D721Med (cell line): Measurements from ENCODE around the gene COQ3.

Source experiments
- DNase-seq: peaks from one replicate; pipeline ENCODE4 v3.0.0; 2011; ENCODE audit warnings: low spot score; ENCODE audit not compliant: insufficient read length
- FAIRE-seq: peaks from 2 replicates; lab custom pipeline; 2011; peaks lifted over from hg19 to GRCh38; lab: Jason Lieb, UNC
- TF ChIP-seq, protein P1 (sequence below): IDR thresholded peaks from 2 replicates; pipeline ENCODE4 v1.5.1; 2012; ENCODE audit warnings: mild to moderate bottlenecking, control low read depth; ENCODE audit not compliant: insufficient read depth; ENCODE audit errors: missing control alignments

COQ3 gene

DNA sequence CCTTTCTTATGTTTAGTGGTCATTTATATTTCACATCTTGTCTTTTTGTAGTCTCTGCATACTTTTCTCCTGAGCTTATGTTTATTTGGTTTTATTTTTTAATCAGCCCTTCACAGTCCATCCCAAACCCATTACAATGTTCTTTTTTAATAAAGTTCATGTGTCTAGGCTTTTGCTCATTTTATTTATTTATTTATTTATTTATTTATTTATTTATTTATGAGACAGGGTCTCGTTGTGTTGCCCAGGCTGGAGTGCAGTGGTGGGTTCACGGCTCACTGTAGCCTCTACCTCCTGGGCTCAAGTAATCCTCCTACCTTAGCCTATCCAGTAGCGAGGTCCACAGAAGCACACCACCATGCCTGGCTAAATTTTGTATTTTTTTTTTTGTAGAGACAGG is 3.1 kb downstream of the COQ3 start:
- FAIRE-seq, result no peak
- no peak for DNase-seq
- TF ChIP-seq, protein P1, sequence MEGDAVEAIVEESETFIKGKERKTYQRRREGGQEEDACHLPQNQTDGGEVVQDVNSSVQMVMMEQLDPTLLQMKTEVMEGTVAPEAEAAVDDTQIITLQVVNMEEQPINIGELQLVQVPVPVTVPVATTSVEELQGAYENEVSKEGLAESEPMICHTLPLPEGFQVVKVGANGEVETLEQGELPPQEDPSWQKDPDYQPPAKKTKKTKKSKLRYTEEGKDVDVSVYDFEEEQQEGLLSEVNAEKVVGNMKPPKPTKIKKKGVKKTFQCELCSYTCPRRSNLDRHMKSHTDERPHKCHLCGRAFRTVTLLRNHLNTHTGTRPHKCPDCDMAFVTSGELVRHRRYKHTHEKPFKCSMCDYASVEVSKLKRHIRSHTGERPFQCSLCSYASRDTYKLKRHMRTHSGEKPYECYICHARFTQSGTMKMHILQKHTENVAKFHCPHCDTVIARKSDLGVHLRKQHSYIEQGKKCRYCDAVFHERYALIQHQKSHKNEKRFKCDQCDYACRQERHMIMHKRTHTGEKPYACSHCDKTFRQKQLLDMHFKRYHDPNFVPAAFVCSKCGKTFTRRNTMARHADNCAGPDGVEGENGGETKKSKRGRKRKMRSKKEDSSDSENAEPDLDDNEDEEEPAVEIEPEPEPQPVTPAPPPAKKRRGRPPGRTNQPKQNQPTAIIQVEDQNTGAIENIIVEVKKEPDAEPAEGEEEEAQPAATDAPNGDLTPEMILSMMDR, result no peak

DNA sequence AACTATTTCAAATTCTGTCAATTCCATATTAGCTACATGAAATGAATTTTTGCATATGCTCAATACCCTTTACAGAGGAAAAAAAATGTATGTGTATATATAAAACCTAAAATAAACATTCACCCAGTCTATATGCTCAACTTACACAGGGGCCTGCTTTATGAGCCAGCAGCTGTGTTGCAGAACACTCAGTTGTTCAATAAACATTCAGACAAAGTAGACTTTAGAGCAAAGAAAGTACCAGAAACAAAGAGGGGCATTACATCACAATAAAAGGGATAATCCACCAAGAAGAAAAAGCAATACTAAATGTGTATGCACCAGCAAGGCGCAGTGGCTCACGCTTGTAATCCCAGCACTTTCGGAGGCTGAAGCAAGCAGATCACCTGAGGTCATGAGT is 9.5 kb downstream of the COQ3 start:
- DNase-seq (no peak), FAIRE-seq (no peak)
- TF ChIP-seq, protein P1, result no peak

DNA sequence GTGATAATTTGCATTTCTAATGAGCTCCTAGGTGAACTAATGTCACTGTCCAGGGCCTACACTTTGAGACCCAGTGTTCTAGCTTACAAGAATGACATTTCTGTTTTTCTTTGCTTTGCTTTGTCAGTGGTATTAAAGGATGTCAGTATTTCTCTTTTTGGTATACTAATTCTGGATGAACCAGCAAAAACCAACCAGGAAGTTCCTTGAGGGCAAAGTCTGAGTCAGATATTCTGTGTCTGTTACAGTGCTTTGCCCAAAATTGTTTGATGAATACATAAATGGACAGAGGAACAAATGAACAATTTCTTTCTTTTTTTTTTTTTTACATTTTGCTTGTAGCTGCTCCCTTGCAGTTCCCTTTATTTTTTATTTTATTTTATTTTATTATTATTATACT is 15.4 kb downstream of the COQ3 start:
- TF ChIP-seq, protein P1, result no peak
- no peak for DNase-seq
- FAIRE-seq, result no peak

DNA sequence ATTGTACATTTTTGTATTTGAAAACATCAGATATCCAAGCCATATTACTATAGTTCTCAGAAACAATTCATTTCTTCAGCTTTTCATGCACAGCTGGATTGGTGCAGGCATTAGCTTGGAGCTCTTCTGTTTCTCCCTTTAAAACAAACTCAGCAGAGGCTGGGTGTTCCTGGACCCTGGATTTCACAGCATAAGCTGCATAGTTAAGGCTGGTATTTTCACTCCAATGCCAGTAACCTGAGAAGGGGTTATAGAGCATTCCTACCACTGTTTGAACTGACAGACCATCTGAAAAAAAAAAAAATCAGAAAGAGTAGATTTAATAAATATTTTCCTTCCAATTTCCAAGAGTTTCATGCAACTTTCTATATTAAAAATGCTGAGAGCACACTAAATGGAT is 24.5 kb downstream of the COQ3 start:
- DNase-seq, result no peak
- no peak for FAIRE-seq
- TF ChIP-seq, protein P1, result no peak

DNA sequence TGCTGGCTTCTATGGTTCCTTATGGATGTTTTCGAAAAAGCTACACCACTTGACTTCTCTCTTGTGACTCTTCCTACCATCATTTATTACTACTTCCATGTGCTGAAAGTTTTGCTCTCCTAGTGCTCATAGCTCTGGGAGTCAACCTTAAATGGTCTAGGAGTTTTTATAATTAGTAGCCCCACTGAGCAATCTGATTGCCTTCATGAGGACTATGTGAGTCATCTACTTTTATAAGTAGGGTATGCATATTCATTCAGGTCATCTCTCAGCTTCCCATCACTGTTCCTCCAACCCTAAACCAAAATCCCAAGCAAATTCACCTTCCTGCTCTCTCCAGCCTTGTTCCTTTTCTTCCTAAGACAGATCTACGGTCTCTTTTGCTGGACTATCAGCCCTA is 27.1 kb downstream of the COQ3 start:
- TF ChIP-seq, protein P1, result no peak
- DNase-seq, result no peak
- FAIRE-seq, result no peak

DNA sequence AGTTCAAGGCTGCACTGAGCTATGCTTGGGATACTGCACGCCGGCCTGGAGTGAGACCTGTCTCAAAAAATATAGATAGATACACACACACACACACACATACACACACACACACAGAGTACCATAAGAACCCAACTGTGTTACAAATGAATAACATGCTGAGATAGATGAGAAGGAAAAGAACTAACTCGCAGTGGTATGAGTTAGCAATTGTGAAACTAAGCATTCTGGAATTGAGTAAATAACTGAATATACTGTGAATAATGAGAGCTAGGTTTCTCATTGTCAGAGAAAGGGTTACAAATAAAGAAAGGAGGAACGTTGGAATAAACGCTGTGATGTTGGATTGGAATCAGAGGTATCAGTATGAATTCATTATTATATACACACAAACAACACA is 30.0 kb downstream of the COQ3 start:
- no peak for FAIRE-seq
- no peak for DNase-seq
- TF ChIP-seq, protein P1, result no peak

DNA sequence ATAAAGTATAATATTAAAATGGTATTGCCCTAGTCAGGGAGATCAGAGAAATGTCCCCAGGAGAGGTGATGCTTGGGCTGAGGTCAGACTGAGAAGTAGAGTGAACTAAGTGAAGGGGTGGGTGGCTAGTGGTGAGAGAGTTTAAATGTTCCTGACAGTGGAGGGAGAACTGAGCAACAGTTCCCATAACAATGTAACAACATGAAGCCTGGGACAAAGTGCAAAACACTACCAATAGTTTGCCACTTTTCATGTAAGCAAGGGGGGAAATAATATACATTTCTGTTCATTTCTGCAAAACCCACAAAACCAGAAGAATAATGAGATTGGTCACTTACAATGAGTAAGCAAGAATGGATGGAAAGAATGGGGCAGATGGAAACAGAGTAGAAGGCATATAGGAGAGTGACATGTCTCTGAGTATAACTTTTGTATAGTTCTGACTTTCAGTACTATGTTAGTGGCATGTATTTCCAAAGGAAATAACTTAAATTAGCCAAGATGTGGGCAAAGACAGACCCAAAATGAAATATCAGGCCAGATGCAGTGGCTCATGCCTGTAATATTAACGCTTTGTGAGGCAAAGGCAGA is 31.2 kb downstream of the COQ3 start:
- DNase-seq, result no peak
- TF ChIP-seq, protein P1, result no peak
- FAIRE-seq, result no peak
